BJ (cell line): ENCODE data around the gene AUH. TPM values are rescaled to one million over a fixed set of nuclear protein-coding genes. Genes with fewer than 3 reads are reported as not detected.
A peak's percentile ranks its signal among the peaks of the same experiment; 100 is the strongest.

Experiments used
- CTCF ChIA-PET: fragments of 350-600 bp; formaldehyde crosslinking; extraction: SDS; loops from one replicate; lab custom pipeline; 2021; ENCODE audit warnings: antibody characterized with exemption, inconsistent platforms; lab: Yijun Ruan, JAX
- POLR2A ChIA-PET: fragments of 300-600 bp; sonication (Branson Sonifier 250); formaldehyde crosslinking; extraction: SDS; loops from one replicate; lab custom pipeline; 2021; ENCODE audit warnings: antibody characterized with exemption; lab: Charles Lee
- DNase-seq: peaks from one replicate; pipeline ENCODE4 v3.0.0-alpha.2; 2011; ENCODE audit warnings: low read depth
- H3K27me3 ChIP-seq: 2 replicates; pipeline ENCODE4 v1.6.0; 2011; ENCODE audit warnings: low read length; ENCODE audit not compliant: control insufficient read depth, insufficient read depth
- H3K36me3 ChIP-seq: 2 replicates; pipeline ENCODE4 v1.5.1; 2011; ENCODE audit warnings: low read length; ENCODE audit not compliant: control insufficient read depth, insufficient read depth
- H3K4me3 ChIP-seq: 2 replicates; pipeline ENCODE4 v1.5.1; 2011; ENCODE audit warnings: low read depth, mild to moderate bottlenecking, control low read depth, low read length
- polyA plus RNA-seq: library from polyadenylated mRNA; depleted of rRNA; stranded (reverse); fragments of >200 nt; gene quantifications from 2 replicates; pipeline ENCODE4 v1.2.3, GENCODE V29; 2011
- TF ChIP-seq, protein P1 (sequence below): IDR thresholded peaks from 2 replicates; pipeline ENCODE4 v1.5.1; 2011; ENCODE audit warnings: low read depth, mild to moderate bottlenecking, control low read depth, inconsistent platforms, low read length, moderate library complexity; ENCODE audit not compliant: insufficient read depth

The AUH gene
- polyA plus RNA-seq, 1 experiment: 4.1 TPM

DNA sequence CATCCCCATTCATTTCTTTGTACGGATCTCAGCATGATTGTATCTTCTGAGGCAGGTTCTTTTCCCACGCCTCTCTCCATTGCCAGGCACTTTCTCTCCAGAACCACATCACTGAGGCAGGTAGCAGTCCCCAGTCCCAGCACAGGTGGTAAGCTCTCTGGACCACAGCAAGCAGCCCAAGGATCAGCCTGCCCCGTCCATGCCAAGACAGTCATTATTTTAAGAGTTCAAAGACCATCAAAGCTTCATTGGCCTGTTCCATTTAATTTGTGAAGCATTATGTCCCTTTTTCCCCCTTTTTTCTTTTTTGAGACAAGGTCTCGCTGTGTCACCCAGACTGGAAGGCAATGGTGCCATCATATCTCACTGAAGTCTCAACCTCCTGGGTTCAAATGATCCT is 171.7 kb downstream of the AUH start:
- Histone ChIP-seq H3K27me3 (no peaks in the 10 kb centered on the region), H3K4me3 (no peak overlapping the region), H3K36me3 (no peaks in the 10 kb centered on the region)
- DNase-seq: no peak
- TF ChIP-seq, protein P1, sequence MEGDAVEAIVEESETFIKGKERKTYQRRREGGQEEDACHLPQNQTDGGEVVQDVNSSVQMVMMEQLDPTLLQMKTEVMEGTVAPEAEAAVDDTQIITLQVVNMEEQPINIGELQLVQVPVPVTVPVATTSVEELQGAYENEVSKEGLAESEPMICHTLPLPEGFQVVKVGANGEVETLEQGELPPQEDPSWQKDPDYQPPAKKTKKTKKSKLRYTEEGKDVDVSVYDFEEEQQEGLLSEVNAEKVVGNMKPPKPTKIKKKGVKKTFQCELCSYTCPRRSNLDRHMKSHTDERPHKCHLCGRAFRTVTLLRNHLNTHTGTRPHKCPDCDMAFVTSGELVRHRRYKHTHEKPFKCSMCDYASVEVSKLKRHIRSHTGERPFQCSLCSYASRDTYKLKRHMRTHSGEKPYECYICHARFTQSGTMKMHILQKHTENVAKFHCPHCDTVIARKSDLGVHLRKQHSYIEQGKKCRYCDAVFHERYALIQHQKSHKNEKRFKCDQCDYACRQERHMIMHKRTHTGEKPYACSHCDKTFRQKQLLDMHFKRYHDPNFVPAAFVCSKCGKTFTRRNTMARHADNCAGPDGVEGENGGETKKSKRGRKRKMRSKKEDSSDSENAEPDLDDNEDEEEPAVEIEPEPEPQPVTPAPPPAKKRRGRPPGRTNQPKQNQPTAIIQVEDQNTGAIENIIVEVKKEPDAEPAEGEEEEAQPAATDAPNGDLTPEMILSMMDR: no peak
- POLR2A ChIA-PET: no interaction called here
- CTCF ChIA-PET: no interaction called here

DNA sequence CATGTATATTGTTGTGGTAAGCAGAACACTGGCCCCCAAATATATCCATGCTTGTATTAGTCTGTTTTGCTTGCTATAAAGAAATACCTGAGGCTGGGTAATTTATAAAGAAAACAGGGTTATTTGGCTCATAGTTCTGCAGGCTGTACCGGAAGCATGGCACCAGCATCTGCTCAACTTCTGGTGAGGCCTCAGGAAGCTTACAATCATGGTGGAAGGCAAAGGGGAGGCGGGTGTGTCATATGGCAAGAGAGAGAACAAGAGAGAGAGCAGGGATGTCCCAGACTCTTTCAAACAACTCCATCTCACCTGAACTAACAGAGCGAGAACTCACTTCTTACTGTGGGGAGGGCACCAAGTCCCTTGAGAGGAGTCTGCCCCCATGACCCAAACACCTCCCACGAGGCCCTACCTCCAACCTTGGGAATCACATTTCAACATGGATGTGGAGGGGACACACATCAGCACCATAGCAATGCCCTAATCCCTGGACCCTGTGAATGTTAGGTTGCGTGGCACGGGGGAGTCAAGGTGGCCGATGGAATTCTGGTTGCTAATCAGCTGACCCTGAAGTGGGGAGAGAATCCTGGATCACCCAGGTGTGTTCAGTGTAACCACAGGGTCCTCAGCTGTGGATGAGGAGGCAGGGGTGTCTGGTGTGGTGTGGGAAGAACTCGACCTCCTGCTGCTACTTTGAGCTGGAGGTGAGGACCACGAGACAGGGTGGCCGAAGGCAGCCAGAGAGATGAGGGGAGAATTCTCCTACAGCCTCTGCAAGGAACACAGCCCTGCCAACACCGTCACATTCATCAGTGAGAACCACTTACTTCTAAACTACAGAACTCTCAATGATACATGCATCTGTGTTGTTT is 172.8 kb downstream of the AUH start:
- TF ChIP-seq, protein P1: no peak
- Histone ChIP-seq H3K4me3 (no peak overlapping the region), H3K36me3 (no peaks in the 10 kb centered on the region), H3K27me3 (no peaks in the 10 kb centered on the region)
- DNase-seq: no peak
- POLR2A ChIA-PET: no interaction called here
- CTCF ChIA-PET: interaction anchor here (0.8 to 1.0 kb wide), 2 partner anchors 12 to 238 kb away, joined by 3 to 5 read pairs; no protein-coding TSS in a partner anchor

DNA sequence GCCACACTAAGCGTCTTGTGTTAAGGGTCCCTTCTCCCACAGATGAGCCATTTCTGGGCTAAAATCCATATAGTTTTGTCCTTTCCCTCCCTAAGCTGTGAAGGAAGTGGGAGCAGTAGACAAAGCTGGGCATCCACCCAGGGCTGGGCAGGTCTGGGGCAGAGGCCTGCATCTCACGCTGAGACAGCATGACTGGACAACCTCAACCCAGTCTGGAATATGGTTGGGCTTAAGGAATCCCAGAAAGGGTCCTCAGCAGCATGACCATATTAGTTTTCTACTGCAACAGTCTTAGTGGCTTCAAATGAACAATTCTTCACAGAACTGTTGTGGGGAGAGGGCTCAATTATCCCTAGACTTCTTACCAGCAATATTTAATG is 173.8 kb downstream of the AUH start:
- DNase-seq: peak; percentile 47
- Histone ChIP-seq H3K36me3 (no peaks in the 10 kb centered on the region), H3K4me3 (no peak overlapping the region), H3K27me3 (no peaks in the 10 kb centered on the region)
- ChIA-PET CTCF (interaction anchor here (0.8 to 1.1 kb wide), 3 partner anchors 10 to 239 kb away, joined by 3 to 5 read pairs (median 3); no protein-coding TSS in a partner anchor), POLR2A (interaction anchor here (0.7 kb wide), 1 partner anchor 151 kb away, joined by 3 read pairs; no protein-coding TSS in a partner anchor)
- TF ChIP-seq, protein P1: no peak

DNA sequence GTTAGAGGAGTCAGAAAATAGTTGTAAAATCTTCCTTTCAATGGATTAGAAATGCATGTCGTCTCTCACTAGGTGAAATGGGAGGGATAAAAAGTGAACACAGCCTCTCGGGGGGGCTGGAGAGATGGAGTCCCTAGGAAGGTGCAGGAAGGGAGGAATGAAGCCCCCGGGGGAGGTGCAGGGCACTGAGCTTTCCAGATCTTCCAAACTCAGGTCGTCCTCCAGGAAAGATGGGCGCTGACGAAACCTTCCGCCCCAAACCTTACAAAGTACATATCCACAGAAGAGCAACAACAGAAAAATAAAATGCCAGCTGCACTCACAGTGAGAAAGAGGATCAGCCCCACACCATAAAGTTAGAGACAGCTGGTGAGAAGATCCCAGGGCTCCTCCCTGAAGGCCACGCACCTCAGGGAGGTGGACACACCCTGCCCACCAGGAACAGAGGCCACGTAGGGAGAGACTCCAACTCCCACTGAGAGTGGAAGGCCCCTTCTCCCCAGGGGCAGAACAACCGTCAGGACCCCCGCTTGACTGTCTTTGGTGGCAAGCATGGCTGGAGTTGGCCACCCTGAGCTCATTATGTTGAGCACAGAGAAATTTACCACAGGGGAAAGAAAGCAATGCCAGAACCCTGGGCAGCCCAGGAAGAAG is 174.3 kb downstream of the AUH start:
- ChIA-PET POLR2A (interaction anchor here (0.7 kb wide), 1 partner anchor 150 kb away, joined by 3 read pairs; no protein-coding TSS in a partner anchor), CTCF (interaction anchor here (1.1 to 1.2 kb wide), 2 partner anchors 98 to 272 kb away, joined by 3 to 4 read pairs; no protein-coding TSS in a partner anchor)
- Histone ChIP-seq H3K27me3 (no peaks in the 10 kb centered on the region), H3K4me3 (no peak overlapping the region), H3K36me3 (no peaks in the 10 kb centered on the region)
- TF ChIP-seq, protein P1: no peak
- DNase-seq: no peak

DNA sequence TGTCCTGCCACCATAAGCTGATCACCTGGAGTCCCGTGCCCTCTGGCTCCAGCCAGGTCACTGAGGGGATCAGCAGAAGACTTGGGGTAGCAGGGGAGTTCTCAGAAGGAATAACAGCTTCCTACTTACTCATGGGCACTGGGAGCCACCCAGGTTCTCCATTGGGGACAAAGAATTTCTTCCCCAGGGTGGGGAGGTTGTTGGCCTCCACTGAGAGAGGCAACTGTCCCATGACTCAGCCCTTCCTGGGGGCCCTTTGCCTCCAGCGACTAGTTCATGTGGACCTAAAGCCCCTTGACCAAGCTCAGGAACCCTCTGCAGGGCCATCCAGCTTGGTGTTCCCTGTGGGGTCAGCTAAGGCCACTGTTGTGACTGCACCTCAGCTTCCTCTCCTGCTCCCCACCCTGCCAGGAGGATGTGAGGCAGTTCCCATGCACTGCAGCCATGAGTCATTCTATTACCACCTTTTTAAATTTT is 175.0 kb downstream of the AUH start:
- POLR2A ChIA-PET: no interaction called here
- no peaks in the 10 kb centered on the region for H3K36me3 ChIP-seq
- H3K4me3 ChIP-seq: no peak overlapping the region
- no peaks in the 10 kb centered on the region for H3K27me3 ChIP-seq
- DNase-seq: no peak
- CTCF ChIA-PET: interaction anchor here (1.2 kb wide), 1 partner anchor 271 kb away, joined by 4 read pairs; no protein-coding TSS in a partner anchor
- TF ChIP-seq, protein P1: no peak
